Fibroblast of villous mesenchyme (primary cell): ENCODE data around the gene STYXL1. TPM values are rescaled to one million over a fixed set of nuclear protein-coding genes. Genes with fewer than 3 reads are reported as not detected.
"Not testable (repeated sequence)": the region's sequence is repeated elsewhere in the genome, so short reads cannot be mapped to it uniquely, and the experiment has no call there.

Experiments used
- DNase-seq: peaks from one replicate; pipeline ENCODE4 v3.0.0-alpha.2; 2010; ENCODE audit warnings: low read depth
- H3K4me3 ChIP-seq: 2 replicates; pipeline ENCODE4 v1.5.1; 2011; ENCODE audit warnings: low read depth, mild to moderate bottlenecking, low read length
- CTCF ChIP-seq: IDR thresholded peaks from 2 replicates; pipeline ENCODE4 v1.5.1; 2012; ENCODE audit warnings: low read depth, mild to moderate bottlenecking, low read length; ENCODE audit not compliant: insufficient read depth
- total RNA-seq: library from RNA; depleted of rRNA; stranded (reverse); fragments of >200 nt; gene quantifications from 2 replicates; pipeline ENCODE4 v1.2.3, GENCODE V29; 2012

Gene STYXL1
- total RNA-seq, 1 donor: 35.4 TPM

GRCh38 chr7:76063525-76063924 is 15.7 kb upstream of the STYXL1 start:
- H3K4me3 ChIP-seq: no peak overlapping the region
- TF ChIP-seq CTCF: no peak
- no peak for DNase-seq

DNA sequence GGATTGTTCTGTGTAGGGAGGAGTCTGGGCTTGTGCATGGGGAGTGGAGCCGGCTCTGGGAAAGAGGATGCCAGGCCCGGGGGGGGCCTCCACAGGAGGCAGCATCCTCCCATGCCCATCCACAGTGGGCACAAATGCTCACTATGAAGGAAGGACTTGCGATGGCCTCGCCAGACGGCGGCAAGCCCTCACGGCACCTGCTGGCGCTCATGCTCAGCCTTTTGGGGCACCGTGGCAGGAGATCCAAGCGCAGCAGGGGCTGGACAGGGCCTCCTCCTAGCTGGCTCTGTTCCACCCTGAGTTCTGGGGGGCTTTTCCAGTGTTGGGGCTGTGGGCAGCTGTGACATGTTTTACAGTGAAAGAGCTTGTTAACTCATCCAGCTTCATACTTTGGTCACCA is 15.3 kb upstream of the STYXL1 start:
- TF ChIP-seq CTCF: no peak
- no peak for DNase-seq
- no peak overlapping the region for H3K4me3 ChIP-seq

DNA sequence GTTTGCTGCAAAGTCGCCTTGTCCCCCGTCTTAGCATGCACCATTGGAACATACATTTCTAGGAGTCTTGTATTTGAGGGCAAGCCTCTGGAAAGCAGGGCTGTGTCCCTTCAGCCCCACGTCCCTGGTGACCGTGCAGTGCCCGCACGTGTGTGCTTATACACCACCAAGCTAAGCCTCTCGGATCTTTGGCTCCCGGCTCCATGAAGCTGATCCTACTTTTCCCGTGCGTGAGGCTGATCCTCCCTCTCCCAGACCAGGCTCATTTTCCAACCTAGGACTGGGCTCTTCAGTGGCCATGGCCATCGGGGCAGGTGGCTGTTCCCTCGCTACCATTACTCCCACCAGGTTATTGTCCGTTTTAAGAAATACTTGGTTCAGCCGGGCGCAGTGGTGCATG is 14.5 kb upstream of the STYXL1 start:
- H3K4me3 ChIP-seq: no peak overlapping the region
- TF ChIP-seq CTCF: no peak
- DNase-seq: no peak

DNA sequence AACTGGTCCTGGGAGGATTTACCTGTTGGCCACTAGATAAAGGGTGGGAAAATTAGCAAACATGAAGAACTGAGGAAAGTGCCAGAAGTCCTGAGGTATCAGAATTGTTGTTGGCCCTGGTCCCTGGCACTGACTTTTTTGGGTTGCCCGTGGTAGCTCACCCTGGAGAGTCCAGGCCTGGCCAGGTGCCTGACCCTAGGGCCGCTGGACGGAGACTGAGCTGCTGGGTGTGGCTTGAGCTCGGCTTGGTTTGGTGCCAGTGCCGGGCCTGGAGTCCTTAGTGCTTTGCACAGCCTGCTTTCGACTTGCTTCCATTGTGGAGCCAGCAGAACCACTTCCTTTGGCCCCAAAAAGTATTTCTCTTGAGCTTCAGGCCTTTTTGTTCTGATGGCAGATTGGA is 13.0 kb upstream of the STYXL1 start:
- H3K4me3 ChIP-seq: no peak overlapping the region
- no peak for DNase-seq
- TF ChIP-seq CTCF: no peak

DNA sequence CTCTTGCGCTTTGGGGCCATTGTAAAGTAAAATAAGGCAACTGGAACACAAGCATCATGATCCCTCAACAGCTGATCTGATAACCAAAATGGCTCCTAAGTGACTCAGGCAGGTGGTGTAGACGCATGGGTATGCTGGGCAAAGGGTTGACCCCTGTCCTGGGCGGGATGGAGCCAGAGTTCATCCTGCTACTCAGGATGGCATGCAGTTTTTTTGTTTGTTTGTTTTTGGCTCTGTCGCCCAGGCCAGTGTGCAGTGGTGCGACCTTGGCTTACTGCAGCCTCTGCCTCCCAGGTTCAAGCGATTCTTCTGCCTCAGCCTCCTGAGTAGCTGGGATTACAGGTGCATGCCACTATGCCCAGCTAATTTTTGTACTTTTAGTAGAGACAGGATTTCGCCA is 10.9 kb upstream of the STYXL1 start:
- DNase-seq, H3K4me3 ChIP-seq: not testable (repeated sequence)

GRCh38 chr7:76057813-76058145 is 10.0 kb upstream of the STYXL1 start:
- no peak for TF ChIP-seq CTCF
- DNase-seq: no peak

DNA sequence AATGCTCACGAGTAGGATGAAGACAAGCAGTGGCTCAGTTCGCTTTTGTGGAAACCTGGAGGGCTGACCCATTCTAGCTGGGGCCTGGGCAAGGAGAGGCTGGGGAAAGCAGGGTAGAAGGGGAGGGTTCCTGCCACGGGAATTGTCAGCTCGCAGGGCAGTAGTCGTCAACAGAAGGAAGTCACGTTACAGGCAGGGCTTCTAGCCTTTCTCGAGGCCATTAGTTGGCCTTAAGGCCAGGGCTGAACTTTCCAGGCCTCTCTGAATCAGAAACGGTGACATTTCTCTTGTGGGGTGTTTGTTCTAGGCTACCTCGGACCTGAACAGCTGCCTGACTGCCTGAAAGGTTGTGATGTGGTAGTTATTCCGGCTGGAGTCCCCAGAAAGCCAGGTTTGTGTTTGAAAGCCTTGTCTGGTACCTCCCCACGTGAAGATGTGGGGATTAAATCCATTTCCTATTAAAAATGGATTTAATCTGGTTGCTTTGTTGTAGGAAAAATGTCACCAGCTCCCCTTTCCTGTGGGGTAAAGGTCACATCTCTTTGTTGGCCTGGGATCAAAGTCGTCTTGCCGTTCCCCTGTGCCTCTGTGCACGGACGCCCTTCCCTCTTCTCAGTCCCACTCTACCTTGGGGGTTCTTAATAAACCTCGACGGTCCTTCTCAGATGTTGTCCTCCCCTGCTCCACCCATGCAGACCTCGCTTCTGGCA is 9.5 kb upstream of the STYXL1 start:
- TF ChIP-seq CTCF: no peak
- H3K4me3 ChIP-seq: no peak overlapping the region
- no peak for DNase-seq

More at GRCh38 chr7:76057813-76058145, 10.0 kb upstream of the STYXL1 start:
- H3K4me3 ChIP-seq: no peak overlapping the region
